NCI-H187 treated with DMSO at 0.1 percent for 48 hours (cell line): Measurements from ENCODE around the gene GDPD5.
A peak's percentile ranks its signal among the peaks of the same experiment; 100 is the strongest.

Experiments used
- DNase-seq: peaks from one replicate; lab custom pipeline; 2025; lab: John Stamatoyannopoulos, UW

GDPD5 gene

GRCh38 chr11:75492181-75492820 is 33.4 kb downstream of the GDPD5 start:
- no peak for DNase-seq

DNA sequence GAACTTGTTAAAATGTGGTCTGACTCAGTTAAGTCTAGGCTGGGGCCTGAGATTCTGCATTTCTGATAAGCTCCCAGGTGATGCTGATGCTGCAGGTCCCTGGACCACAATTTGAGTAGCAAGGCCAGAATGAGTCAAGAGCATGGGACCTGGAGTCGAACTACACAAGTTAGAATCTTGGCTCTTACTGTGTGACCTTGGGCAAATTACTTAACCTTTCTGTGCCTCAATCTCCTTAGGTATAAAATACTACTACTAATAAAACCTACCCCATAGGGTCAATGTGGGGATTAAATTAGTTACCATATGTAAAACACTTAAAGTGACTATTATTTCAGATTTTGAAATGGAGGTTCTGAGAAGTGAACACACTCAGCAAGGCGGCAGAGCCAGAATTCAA is 34.3 kb downstream of the GDPD5 start:
- no peak for DNase-seq

DNA sequence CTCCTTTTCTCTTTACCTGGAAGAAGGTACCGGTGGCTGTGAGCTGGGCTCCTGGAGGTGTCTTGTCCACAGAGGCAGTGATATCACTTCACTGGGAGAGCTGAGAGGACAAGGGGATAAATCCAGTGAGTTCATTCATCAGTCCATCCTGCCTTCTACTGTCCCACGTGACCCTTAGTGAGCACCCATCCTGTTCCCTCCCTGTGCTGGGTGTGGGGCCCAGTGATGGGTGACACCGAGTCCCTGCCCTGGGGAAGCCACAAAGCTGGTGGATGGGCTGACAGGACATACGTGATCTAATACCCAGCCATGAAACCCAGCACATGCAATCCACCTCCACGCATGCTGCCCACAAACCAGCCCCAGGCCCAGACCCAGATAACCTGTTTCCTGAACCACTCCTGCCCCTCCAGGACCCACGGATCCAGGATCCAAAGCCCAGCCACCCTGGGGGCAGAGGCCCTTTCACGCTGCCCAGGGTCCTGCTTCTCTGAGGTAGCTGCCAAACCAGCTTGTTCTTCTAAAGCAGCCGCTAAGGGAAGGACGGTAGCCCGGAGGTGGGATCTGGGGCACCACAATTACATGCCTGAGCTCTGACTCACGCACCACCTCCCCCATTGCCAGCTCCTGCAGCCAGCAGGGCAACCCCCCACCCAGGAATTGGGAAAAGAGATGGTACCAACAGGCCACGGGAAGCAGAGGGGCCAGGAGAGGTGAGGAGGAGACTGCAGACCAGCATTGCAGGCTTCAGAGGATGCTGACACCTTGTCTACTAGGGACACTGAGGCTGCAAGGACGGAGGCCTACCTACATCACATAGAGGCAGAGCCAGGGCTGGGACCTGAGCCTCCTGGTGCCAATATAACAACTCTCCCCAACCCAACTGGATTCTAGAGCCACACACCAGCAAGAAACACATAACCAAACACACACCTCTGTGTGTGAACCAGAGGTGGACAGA is 35.2 kb downstream of the GDPD5 start:
- DNase-seq = no peak

DNA sequence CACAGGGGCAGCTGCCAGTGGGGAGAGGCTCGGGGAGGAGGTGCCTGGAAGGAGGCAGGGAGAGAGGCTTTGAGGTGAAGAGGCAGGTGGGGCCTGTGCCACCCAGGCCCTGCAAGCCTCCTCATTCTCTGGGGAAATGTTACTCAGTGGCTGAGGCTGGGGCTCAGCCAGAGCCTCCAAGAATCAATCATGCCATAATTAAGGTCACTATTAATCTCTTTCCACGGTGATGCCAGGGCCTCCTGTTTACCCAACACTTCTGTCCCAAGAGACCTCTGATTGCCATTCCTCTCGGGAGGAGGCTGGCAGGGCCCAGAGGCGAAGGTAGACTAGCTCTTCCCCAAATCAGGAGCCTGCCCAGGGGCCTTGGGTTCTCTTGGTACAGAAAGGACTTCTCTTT is 38.4 kb downstream of the GDPD5 start:
- DNase-seq = no peak

GRCh38 chr11:75485742-75486141 is 40.0 kb downstream of the GDPD5 start:
- no peak for DNase-seq

DNA sequence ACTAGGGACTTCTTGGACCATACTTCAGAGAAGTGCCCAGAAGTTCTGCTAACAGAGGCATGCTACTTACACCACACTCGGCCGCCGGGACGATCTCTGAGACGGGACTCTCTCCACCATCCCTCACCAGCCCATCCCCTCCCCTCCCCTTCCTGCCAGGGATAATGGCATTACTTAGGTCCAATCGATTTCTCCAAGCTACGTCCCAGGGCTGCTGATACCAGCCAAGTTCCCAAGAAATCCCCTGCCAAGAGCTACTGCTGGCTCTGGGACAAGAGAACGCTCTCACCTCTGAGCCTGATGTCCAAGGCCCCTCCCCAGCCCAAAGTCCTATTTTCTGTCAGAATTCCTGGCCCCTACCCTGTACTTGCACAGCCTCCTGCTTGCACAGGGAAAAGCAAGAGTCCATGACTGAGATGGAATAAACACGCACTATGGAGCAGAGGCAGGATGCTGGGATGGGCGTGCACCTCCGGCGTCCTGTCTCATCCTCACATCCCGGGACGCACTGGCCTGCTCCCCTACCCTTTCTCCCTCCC is 42.7 kb downstream of the GDPD5 start:
- no peak for DNase-seq

- DNase-seq = no peak
Measured at GRCh38 chr11:75481922-75482606, 43.7 kb downstream of the GDPD5 start.

GRCh38 chr11:75481223-75481921 is 44.4 kb downstream of the GDPD5 start:
- no peak for DNase-seq

DNA sequence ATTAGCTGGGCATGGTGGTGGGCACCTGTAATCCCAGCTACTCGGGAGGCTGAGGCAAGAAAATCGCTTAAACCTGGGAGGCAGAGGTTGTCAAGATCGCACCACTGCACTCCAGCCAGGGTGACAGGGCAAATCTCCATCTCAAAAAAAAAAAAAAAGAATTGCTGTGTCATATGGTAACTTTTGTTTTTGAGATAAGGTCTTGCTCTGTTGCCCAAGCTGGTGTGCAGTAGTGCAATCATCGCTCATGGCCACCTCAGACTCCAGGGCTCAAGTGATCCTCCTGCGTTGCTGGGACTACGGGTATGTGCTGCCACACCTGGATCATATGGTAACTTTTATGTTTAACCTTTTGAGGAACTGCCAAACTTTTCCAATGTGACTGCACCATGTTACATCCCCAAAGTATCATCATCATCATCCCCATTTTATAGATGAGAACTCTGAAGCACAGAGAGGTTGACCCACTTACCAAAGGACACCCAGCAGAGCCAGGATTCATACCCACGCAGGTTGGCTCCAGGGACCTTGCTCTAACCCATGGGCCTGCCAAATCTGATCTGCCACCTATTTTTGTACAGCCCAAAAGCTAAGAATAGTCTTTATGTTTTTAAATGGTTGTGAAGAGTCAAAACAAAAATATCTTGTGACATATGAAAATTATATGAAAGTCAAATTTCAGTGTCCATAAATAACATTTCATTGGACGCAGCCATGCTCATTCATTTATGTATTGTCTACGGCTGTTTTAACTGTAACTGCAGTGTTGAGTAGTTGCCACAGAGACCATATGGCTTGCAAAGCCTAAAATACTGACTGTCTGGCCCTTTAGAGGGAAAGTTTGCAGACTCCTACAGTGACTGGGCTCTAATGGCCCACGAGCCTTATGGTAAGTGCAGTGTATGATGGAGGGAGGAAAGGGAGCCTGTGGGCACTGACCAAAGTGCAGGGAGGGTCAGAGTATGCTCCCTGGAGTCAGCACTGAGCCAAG is 45.3 kb downstream of the GDPD5 start:
- no peak for DNase-seq

DNA sequence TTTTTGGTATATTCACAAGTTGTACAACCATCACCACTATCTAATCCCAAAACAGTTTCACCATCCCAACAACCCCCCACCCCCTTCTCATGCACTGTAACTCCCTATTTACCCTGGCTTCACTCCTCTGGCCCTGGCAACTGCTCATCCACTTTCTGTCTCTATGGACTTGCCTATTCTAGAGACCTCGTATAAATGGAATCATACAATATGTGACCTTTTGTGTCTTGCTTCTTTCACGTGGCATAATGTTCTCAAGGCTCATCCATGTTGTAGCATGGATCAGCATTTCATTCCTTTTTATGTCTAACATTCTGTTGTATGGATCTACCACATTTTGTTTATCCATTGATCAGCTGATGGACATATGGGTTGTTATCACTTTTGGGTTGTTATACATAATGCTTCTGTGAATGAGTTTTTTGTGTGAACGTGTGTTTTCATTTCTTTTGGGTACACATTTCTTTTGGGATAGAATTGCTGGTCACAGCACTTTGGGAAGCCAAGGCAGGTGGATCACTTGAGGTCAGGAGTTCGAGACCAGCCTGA is 46.1 kb downstream of the GDPD5 start:
- DNase-seq = no peak

GRCh38 chr11:75478783-75479596 is 46.8 kb downstream of the GDPD5 start:
- DNase-seq = no peak

GRCh38 chr11:75477614-75477935 is 48.2 kb downstream of the GDPD5 start:
- DNase-seq = no peak

DNA sequence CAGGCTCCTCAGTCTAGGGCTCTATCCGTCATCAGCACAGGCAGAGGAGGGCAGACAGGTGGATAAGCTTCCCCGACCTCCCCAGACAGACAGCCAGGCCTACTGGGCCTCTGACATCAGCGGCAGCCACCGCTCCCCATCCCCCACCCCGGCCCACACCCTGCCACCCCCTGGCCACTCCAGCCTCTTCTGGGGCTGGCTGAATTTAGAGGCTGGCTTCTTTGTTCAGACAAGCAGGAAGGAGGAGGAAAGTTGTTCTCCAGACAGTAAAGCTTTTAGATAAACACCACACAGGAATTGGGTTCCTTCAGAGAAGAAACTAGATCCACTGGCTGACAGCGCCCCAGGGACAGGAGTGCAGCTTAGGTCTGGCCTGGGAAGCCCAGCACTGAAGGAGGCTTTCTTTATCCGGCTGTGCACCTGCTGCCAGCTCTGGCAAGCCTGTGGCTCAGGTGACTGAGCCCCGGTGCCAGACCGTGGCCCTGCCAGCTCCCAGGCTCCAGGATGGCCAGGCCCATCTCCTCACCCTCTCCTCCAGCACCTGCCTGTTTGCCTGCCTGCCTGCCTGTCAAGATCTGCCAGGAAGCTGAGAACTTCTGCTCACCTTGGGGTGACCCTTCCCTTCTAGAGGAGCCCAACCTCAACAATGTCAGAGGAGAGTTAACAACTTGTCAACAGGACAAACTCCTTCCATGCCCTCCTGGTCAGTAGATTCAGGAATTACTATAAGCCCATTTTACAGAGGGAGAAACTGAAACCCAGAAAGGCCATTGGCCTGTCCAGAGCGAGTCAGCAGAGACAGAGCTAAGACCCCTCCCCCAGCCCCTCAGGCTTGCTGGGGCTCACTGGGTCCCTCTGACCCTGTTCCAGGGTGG is 48.8 kb downstream of the GDPD5 start:
- DNase-seq = peak; percentile 38

DNA sequence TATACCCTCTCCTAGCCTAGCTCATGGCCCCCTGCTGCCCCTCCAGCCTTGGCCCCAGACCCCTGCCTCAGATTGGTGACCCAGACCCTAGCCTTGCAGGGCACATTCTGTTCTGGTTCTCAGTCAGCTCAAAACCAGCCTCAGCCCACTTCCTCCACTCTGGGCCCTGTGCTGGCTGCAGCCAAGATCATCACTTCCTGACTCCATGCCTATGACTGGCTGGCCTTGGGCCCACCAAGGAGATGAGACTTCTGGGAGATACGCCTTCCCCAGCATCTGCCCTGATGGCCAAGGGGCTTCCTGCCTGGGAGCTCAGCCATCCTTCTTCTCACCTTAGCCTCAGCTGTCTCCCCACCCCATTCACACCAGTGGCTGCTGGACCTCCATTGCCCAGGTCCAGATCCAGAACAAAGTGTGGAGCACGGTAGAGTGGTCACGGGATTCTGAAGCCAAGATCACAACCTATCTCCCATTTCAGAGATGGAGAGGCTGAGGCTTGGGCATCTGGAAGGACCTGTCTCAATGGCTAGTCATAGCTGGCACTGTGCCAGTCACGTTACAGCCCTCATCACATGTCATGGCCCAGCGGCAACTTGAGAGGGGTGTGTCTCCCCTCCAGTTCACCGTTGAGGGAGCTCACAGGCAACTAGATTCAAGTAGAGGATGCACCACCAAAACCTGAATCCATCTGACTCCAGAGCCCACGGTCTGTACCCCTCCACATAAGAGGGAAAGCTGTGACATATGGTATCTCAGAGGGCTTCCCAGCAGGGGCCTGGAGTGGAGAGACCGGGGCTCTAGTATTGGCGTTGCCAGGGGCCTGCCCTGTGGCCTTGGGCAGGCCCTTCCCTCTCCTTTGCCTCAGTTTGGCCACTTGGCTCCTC is 49.7 kb downstream of the GDPD5 start:
- DNase-seq = peak; percentile 44

- DNase-seq = peak; percentile 17
Measured at GRCh38 chr11:75474878-75475766, 50.6 kb downstream of the GDPD5 start.

- DNase-seq = no peak
Measured at GRCh38 chr11:75474240-75474639, 51.5 kb downstream of the GDPD5 start.

DNA sequence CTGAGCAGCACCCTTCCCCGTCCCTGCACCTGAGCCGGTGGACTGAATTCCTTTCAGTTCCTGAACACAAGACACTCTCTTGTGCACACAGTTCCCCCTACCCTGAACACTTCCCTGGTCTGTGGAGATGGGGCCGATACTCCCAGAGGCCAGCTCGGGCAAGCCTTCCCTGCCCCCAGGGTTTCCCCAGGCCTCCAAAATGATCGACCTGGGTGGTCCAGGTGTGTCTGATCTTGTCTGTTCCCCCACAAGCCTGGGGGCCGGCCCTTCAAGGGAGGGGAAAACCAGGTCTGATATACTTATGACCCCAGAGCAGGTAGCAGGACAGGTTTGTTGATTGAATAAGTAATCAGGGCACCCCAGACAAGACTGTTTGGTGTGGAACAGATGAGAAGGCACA is 52.1 kb downstream of the GDPD5 start:
- no peak for DNase-seq
